Fibroblast of lung (primary cell): ENCODE data around the gene GABBR2.

Experiments used
- CTCF ChIP-seq, 2 donors: IDR thresholded peaks in 1 of 2; conservative IDR thresholded peaks in 1 of 2; 1 replicate in 1 of 2; 2 replicates in 1 of 2; pipeline ENCODE4 v1.5.1; 2011 to 2012; ENCODE audit warnings: low read length in 2 of 2, control low read depth in 1 of 2, inconsistent platforms in 1 of 2, low read depth in 1 of 2, mild to moderate bottlenecking in 1 of 2
- EZH2 ChIP-seq: IDR thresholded peaks from 2 replicates; pipeline ENCODE4 v1.5.1; 2012; ENCODE audit warnings: low read length, control low read depth, mild to moderate bottlenecking; ENCODE audit errors: missing control alignments

- TF ChIP-seq CTCF (conservative IDR thresholded peaks at IDR 0.05 in 1 of 2, IDR thresholded peaks at IDR 0.05 in 1 of 2; ENCODE audit: low read depth in 1 of 2, low read length in 2 of 2) (no peak), EZH2 (no peak)
These were observed 340.2 kb downstream of the GABBR2 start for GRCh38 chr9:98368366-98369065.
